ENCODE measurements around the gene NEDD4L.

NEDD4L gene

GRCh38 chr18:58257461-58257860 is 213.4 kb downstream of the NEDD4L start:
- DNase-seq (ENCODE audit: low spot score): no peak
- Histone ChIP-seq H3K14ac (ENCODE audit: low read length) (no peak overlapping the region), H3K27ac (replicated peaks; ENCODE audit: low read length) (no peak overlapping the region)

GRCh38 chr18:58258692-58259342 is 214.8 kb downstream of the NEDD4L start:
- Histone ChIP-seq H3K36me3 (replicated peaks in 1 of 2; ENCODE audit: control insufficient read depth in 2 of 2, insufficient read depth in 2 of 2, low read length in 2 of 2) (no peaks in the 10 kb centered on the region), H3K9me3 (replicated peaks in 1 of 2; ENCODE audit: control insufficient read depth in 2 of 2, insufficient read depth in 1 of 2, low read depth in 1 of 2, low read length in 2 of 2) (peaks cover 0 to 11% of the 10 kb centered on the region in 2 donors), H2BK5ac (ENCODE audit: low read length) (no peak overlapping the region), H4K8ac (ENCODE audit: low read depth, low read length) (no peak overlapping the region), H2BK120ac (ENCODE audit: low read depth, low read length) (no peak overlapping the region), H3K9ac (ENCODE audit: low read depth, low read length, poor library complexity) (no peak overlapping the region), H3K4me2 (ENCODE audit: insufficient read depth, low read length, poor library complexity, severe bottlenecking) (no peak overlapping the region), H3K4me1 (ENCODE audit: control insufficient read depth in 2 of 2, insufficient read depth in 1 of 2, low read depth in 1 of 2, low read length in 2 of 2) (peaks cover 0 to 10% of the 10 kb centered on the region in 2 donors), H2BK12ac (ENCODE audit: low read length) (no peak overlapping the region), H3K4me3 (ENCODE audit: low read length in 2 of 2) (no peak overlapping the region), H3K23ac (ENCODE audit: low read depth, low read length, poor library complexity) (no peak overlapping the region), H2AFZ (ENCODE audit: low read length) (no peak overlapping the region), H2BK15ac (ENCODE audit: low read length) (no peak overlapping the region), H3K79me1 (ENCODE audit: low read depth, low read length) (peaks cover 2% of the 10 kb centered on the region), H3K14ac (ENCODE audit: low read length) (no peak overlapping the region), H3K27me3 (ENCODE audit: control insufficient read depth in 3 of 3, insufficient read depth in 3 of 3, low read depth in 1 of 3, low read length in 3 of 3) (no peaks in the 10 kb centered on the region), H3K27ac (replicated peaks; ENCODE audit: low read length) (no peak overlapping the region), H4K91ac (ENCODE audit: low read depth, low read length, poor library complexity) (no peak overlapping the region), H3K4ac (ENCODE audit: low read length) (no peak overlapping the region), H3K18ac (ENCODE audit: low read length) (no peak overlapping the region), H2AK5ac (ENCODE audit: low read depth, low read length) (no peak overlapping the region)
- whole genome bisulfite sequencing, 2 donors (ENCODE audit: extremely low coverage in 2 of 2, insufficient read length in 2 of 2, insufficient replicate concordance in 1 of 2): no CpG with 5 or more reads among the region's 11 CpGs
- DNase-seq (ENCODE audit: low spot score): no peak

More at GRCh38 chr18:58257461-58257860, 213.4 kb downstream of the NEDD4L start:
- H3K27me3 ChIP-seq (ENCODE audit: control insufficient read depth in 3 of 3, insufficient read depth in 3 of 3, low read depth in 1 of 3, low read length in 3 of 3): no peaks in the 10 kb centered on the region
- no peak overlapping the region for H2BK5ac ChIP-seq (ENCODE audit: low read length)
- H4K91ac ChIP-seq (ENCODE audit: low read depth, low read length, poor library complexity): no peak overlapping the region
- peaks cover 2% of the 10 kb centered on the region for H3K79me1 ChIP-seq (ENCODE audit: low read depth, low read length)
- H3K23ac ChIP-seq (ENCODE audit: low read depth, low read length, poor library complexity): no peak overlapping the region
- no peak overlapping the region for H2BK12ac ChIP-seq (ENCODE audit: low read length)
- H3K4me1 ChIP-seq (ENCODE audit: control insufficient read depth in 2 of 2, insufficient read depth in 1 of 2, low read depth in 1 of 2, low read length in 2 of 2): peaks cover 0 to 10% of the 10 kb centered on the region in 2 donors
- H3K4me3 ChIP-seq (ENCODE audit: low read length in 2 of 2): no peak overlapping the region
- no peak overlapping the region for H2BK120ac ChIP-seq (ENCODE audit: low read depth, low read length)
- WGBS, 2 donors (ENCODE audit: extremely low coverage in 2 of 2, insufficient read length in 2 of 2, insufficient replicate concordance in 1 of 2): no CpG with 5 or more reads among the region's 9 CpGs
- no peak overlapping the region for H4K8ac ChIP-seq (ENCODE audit: low read depth, low read length)
- no peak overlapping the region for H3K4me2 ChIP-seq (ENCODE audit: insufficient read depth, low read length, poor library complexity, severe bottlenecking)
- H2AFZ ChIP-seq (ENCODE audit: low read length): peak overlapping the region; percentile 1
- H3K9me3 ChIP-seq (replicated peaks in 1 of 2; ENCODE audit: control insufficient read depth in 2 of 2, insufficient read depth in 1 of 2, low read depth in 1 of 2, low read length in 2 of 2): peaks cover 0 to 11% of the 10 kb centered on the region in 2 donors
- no peak overlapping the region for H3K4ac ChIP-seq (ENCODE audit: low read length)
- no peaks in the 10 kb centered on the region for H3K36me3 ChIP-seq (replicated peaks in 1 of 2; ENCODE audit: control insufficient read depth in 2 of 2, insufficient read depth in 2 of 2, low read length in 2 of 2)
- H3K18ac ChIP-seq (ENCODE audit: low read length): no peak overlapping the region
- no peak overlapping the region for H3K9ac ChIP-seq (ENCODE audit: low read depth, low read length, poor library complexity)
- no peak overlapping the region for H2AK5ac ChIP-seq (ENCODE audit: low read depth, low read length)
- H2BK15ac ChIP-seq (ENCODE audit: low read length): no peak overlapping the region

- H2BK5ac ChIP-seq (ENCODE audit: low read length): no peak overlapping the region
- no peak overlapping the region for H3K14ac ChIP-seq (ENCODE audit: low read length)
- H4K8ac ChIP-seq (ENCODE audit: low read depth, low read length): no peak overlapping the region
- H2BK12ac ChIP-seq (ENCODE audit: low read length): no peak overlapping the region
- H3K79me1 ChIP-seq (ENCODE audit: low read depth, low read length): no peaks in the 10 kb centered on the region
- H4K91ac ChIP-seq (ENCODE audit: low read depth, low read length, poor library complexity): no peak overlapping the region
- no peak overlapping the region for H2BK15ac ChIP-seq (ENCODE audit: low read length)
- H3K4me2 ChIP-seq (ENCODE audit: insufficient read depth, low read length, poor library complexity, severe bottlenecking): no peak overlapping the region
- H3K9me3 ChIP-seq (replicated peaks in 1 of 2; ENCODE audit: control insufficient read depth in 2 of 2, insufficient read depth in 1 of 2, low read depth in 1 of 2, low read length in 2 of 2): peaks cover 0 to 11% of the 10 kb centered on the region in 2 donors
- H3K18ac ChIP-seq (ENCODE audit: low read length): no peak overlapping the region
- no peaks in the 10 kb centered on the region for H3K4me1 ChIP-seq (ENCODE audit: control insufficient read depth in 2 of 2, insufficient read depth in 1 of 2, low read depth in 1 of 2, low read length in 2 of 2)
- no peak overlapping the region for H2AFZ ChIP-seq (ENCODE audit: low read length)
- H3K4ac ChIP-seq (ENCODE audit: low read length): no peak overlapping the region
- no peaks in the 10 kb centered on the region for H3K27me3 ChIP-seq (ENCODE audit: control insufficient read depth in 3 of 3, insufficient read depth in 3 of 3, low read depth in 1 of 3, low read length in 3 of 3)
- no peak overlapping the region for H3K23ac ChIP-seq (ENCODE audit: low read depth, low read length, poor library complexity)
- no peak overlapping the region for H3K4me3 ChIP-seq (ENCODE audit: low read length in 2 of 2)
- H3K36me3 ChIP-seq (replicated peaks in 1 of 2; ENCODE audit: control insufficient read depth in 2 of 2, insufficient read depth in 2 of 2, low read length in 2 of 2): no peaks in the 10 kb centered on the region
- H2AK5ac ChIP-seq (ENCODE audit: low read depth, low read length): no peak overlapping the region
- H2BK120ac ChIP-seq (ENCODE audit: low read depth, low read length): no peak overlapping the region
- DNase-seq (ENCODE audit: low spot score): no peak
- H3K9ac ChIP-seq (ENCODE audit: low read depth, low read length, poor library complexity): no peak overlapping the region
- H3K27ac ChIP-seq (replicated peaks; ENCODE audit: low read length): no peak overlapping the region
- WGBS, 2 donors (ENCODE audit: extremely low coverage in 2 of 2, insufficient read length in 2 of 2, insufficient replicate concordance in 1 of 2): no CpG with 5 or more reads among the region's 7 CpGs
Observed at GRCh38 chr18:58263055-58263957, 219.3 kb downstream of the NEDD4L start.

GRCh38 chr18:58264075-58264474 is 220.0 kb downstream of the NEDD4L start:
- Histone ChIP-seq H2AFZ (ENCODE audit: low read length) (no peak overlapping the region), H3K4me1 (ENCODE audit: control insufficient read depth in 2 of 2, insufficient read depth in 1 of 2, low read depth in 1 of 2, low read length in 2 of 2) (no peaks in the 10 kb centered on the region), H3K9me3 (replicated peaks in 1 of 2; ENCODE audit: control insufficient read depth in 2 of 2, insufficient read depth in 1 of 2, low read depth in 1 of 2, low read length in 2 of 2) (peaks cover 0 to 6% of the 10 kb centered on the region in 2 donors), H3K27me3 (ENCODE audit: control insufficient read depth in 3 of 3, insufficient read depth in 3 of 3, low read depth in 1 of 3, low read length in 3 of 3) (no peaks in the 10 kb centered on the region), H3K79me1 (ENCODE audit: low read depth, low read length) (no peaks in the 10 kb centered on the region), H2AK5ac (ENCODE audit: low read depth, low read length) (no peak overlapping the region), H3K4me2 (ENCODE audit: insufficient read depth, low read length, poor library complexity, severe bottlenecking) (no peak overlapping the region), H3K36me3 (replicated peaks in 1 of 2; ENCODE audit: control insufficient read depth in 2 of 2, insufficient read depth in 2 of 2, low read length in 2 of 2) (no peaks in the 10 kb centered on the region), H3K9ac (ENCODE audit: low read depth, low read length, poor library complexity) (no peak overlapping the region), H3K4me3 (ENCODE audit: low read length in 2 of 2) (no peak overlapping the region), H2BK12ac (ENCODE audit: low read length) (no peak overlapping the region), H3K23ac (ENCODE audit: low read depth, low read length, poor library complexity) (no peak overlapping the region), H3K4ac (ENCODE audit: low read length) (no peak overlapping the region), H3K14ac (ENCODE audit: low read length) (no peak overlapping the region), H2BK120ac (ENCODE audit: low read depth, low read length) (no peak overlapping the region), H4K91ac (ENCODE audit: low read depth, low read length, poor library complexity) (no peak overlapping the region), H3K27ac (replicated peaks; ENCODE audit: low read length) (no peak overlapping the region), H4K8ac (ENCODE audit: low read depth, low read length) (no peak overlapping the region), H2BK5ac (ENCODE audit: low read length) (no peak overlapping the region), H2BK15ac (ENCODE audit: low read length) (no peak overlapping the region), H3K18ac (ENCODE audit: low read length) (no peak overlapping the region)
- DNase-seq (ENCODE audit: low spot score): no peak
- WGBS, 2 donors (ENCODE audit: extremely low coverage in 2 of 2, insufficient read length in 2 of 2, insufficient replicate concordance in 1 of 2): no CpG with 5 or more reads among the region's 5 CpGs

Data from neuronal stem cell (in vitro differentiated cells).